HepG2 (cell line): ENCODE results near the gene AQP5. TPM values are rescaled to one million over a fixed set of nuclear protein-coding genes. Genes with fewer than 3 reads are reported as not detected.

ENCODE experiments used
- ATAC-seq: fragments of 200-7000 bp; cut with Tn5 transposase; 3 replicates; pipeline ENCODE4 v1.9.1; 2020; ENCODE audit warnings: mild to moderate bottlenecking, moderate library complexity
- BruUV-seq: library from RNA; stranded (reverse); fragments of 400-500 nt; replicated peaks from 2 replicates; lab custom pipeline; 2021; lab: Mats Ljungman, UMichigan
- CTCF ChIA-PET: fragments of 300-600 bp; formaldehyde crosslinking; extraction: SDS; loops from one replicate; lab custom pipeline; 2021; ENCODE audit warnings: low total read pairs, inconsistent platforms, low intra/inter-chr PET ratio; lab: Yijun Ruan, JAX
- POLR2A ChIA-PET: fragments of 350-600 bp; sonication (Branson Sonifier 250); formaldehyde crosslinking; loops from one replicate; lab custom pipeline; 2020; ENCODE audit warnings: antibody characterized with exemption, inconsistent platforms; lab: Yijun Ruan, JAX
- DNase-seq: peaks from one replicate; pipeline ENCODE4 v3.0.0-alpha.2; 2015; ENCODE audit warnings: low spot score
- FAIRE-seq: peaks from 3 replicates; lab custom pipeline; 2011; peaks lifted over from hg19 to GRCh38; lab: Jason Lieb, UNC
- H2AFZ ChIP-seq: one replicate; pipeline ENCODE4 v1.6.1; 2011; ENCODE audit warnings: low read length, inconsistent platforms
- H3K27ac ChIP-seq: fragments of 300-600 bp; 3 replicates; pipeline ENCODE4 v1.8.0; 2011; ENCODE audit warnings: mixed run types, mild to moderate bottlenecking, mixed read lengths, low read length, inconsistent platforms; ENCODE audit not compliant: insufficient read depth; ENCODE audit errors: extremely low read length
- H3K27me3 ChIP-seq, 2 experiments: fragments of 200-600 bp in 1 of 2; 2 replicates in 1 of 2; 3 replicates in 1 of 2; pipeline versions ENCODE4 v1.6.0 to v1.8.0; 2011; ENCODE audit warnings: low read length in 2 of 2, mild to moderate bottlenecking in 2 of 2, moderate library complexity in 2 of 2, inconsistent platforms in 1 of 2; ENCODE audit not compliant: insufficient read depth in 2 of 2, control insufficient read depth in 1 of 2
- H3K36me3 ChIP-seq, 2 experiments: fragments of 200-600 bp in 1 of 2; replicated peaks in 1 of 2; 2 replicates in 1 of 2; 3 replicates in 1 of 2; pipeline versions ENCODE4 v1.5.1 to v1.8.0; 2011; ENCODE audit warnings: low read length in 2 of 2, inconsistent platforms in 1 of 2; ENCODE audit not compliant: insufficient read depth in 2 of 2, control insufficient read depth in 1 of 2
- H3K4me1 ChIP-seq: 2 replicates; pipeline ENCODE4 v1.5.1; 2012; ENCODE audit warnings: low read length, inconsistent platforms; ENCODE audit not compliant: insufficient read depth
- H3K4me2 ChIP-seq: 2 replicates; pipeline ENCODE4 v1.6.0; 2011; ENCODE audit warnings: low read depth, low read length, inconsistent platforms
- H3K4me3 ChIP-seq, 3 experiments: fragments of 200-600 bp in 1 of 3; sonication (generic), shearing (Covaris generic) in 1 of 3; replicated peaks in 1 of 3; 2 replicates each; pipeline ENCODE4 v1.5.1; 2011 to 2016; ENCODE audit warnings: low read length in 3 of 3, inconsistent platforms in 2 of 3, low read depth in 2 of 3, mild to moderate bottlenecking in 2 of 3, control low read depth in 1 of 3, mixed read lengths in 1 of 3; ENCODE audit not compliant: insufficient read depth in 1 of 3
- H3K79me2 ChIP-seq: one replicate; pipeline ENCODE4 v1.6.1; 2011; ENCODE audit warnings: low read length, inconsistent platforms; ENCODE audit not compliant: insufficient read depth
- H3K9ac ChIP-seq: 2 replicates; pipeline ENCODE4 v1.6.0; 2011; ENCODE audit warnings: mild to moderate bottlenecking, low read depth, low read length, inconsistent platforms; ENCODE audit not compliant: insufficient read depth
- H3K9me3 ChIP-seq: 2 replicates; pipeline ENCODE4 v1.5.1; 2012; ENCODE audit warnings: mild to moderate bottlenecking, low read length
- H4K20me1 ChIP-seq: 2 replicates; pipeline ENCODE4 v1.6.0; 2011; ENCODE audit warnings: inconsistent platforms, mild to moderate bottlenecking, low read length, moderate library complexity; ENCODE audit not compliant: insufficient read depth
- BRF2 ChIP-seq: sonication (generic); formaldehyde crosslinking; IDR thresholded peaks from 2 replicates; pipeline ENCODE4 v1.8.1; 2022; ENCODE audit warnings: mild to moderate bottlenecking, missing genetic modification reagents
- CBX1 ChIP-seq: IDR thresholded peaks from one replicate; pipeline ENCODE4 v1.6.1; 2016; ENCODE audit warnings: antibody characterized with exemption, low read depth
- NBN ChIP-seq: fragments of 450-650 bp; conservative IDR thresholded peaks from 2 replicates; pipeline ENCODE4 v1.6.1; 2017
- POLR2AphosphoS2 ChIP-seq: IDR thresholded peaks from 2 replicates; pipeline ENCODE4 v1.6.1; 2011; ENCODE audit warnings: low read depth, low read length, improper control_type of control experiment
- PREB ChIP-seq: sonication (generic); formaldehyde crosslinking; IDR thresholded peaks from 2 replicates; pipeline ENCODE4 v1.4.0; 2020; ENCODE audit warnings: missing genetic modification reagents
- THRA ChIP-seq: sonication (generic); formaldehyde crosslinking; IDR thresholded peaks from 2 replicates; pipeline ENCODE4 v1.4.0; 2020; ENCODE audit warnings: missing genetic modification reagents, borderline replicate concordance
- U2AF2 ChIP-seq: fragments of 200-400 bp; formaldehyde crosslinking; IDR thresholded peaks from 2 replicates; pipeline ENCODE4 v1.6.1; 2017; ENCODE audit warnings: low read depth, mild to moderate bottlenecking, low read length
- ZBTB25 ChIP-seq: IDR thresholded peaks from 2 replicates; pipeline ENCODE4 v1.6.1; 2018; ENCODE audit warnings: missing genetic modification reagents
- ZFP41 ChIP-seq: sonication (generic); formaldehyde crosslinking; IDR thresholded peaks from 2 replicates; pipeline ENCODE4 v1.4.0; 2020; ENCODE audit warnings: mild to moderate bottlenecking, missing genetic modification reagents, borderline replicate concordance
- ZNF10 ChIP-seq: sonication (generic); formaldehyde crosslinking; IDR thresholded peaks from 2 replicates; pipeline ENCODE4 v1.4.0; 2020; ENCODE audit warnings: mild to moderate bottlenecking, low read depth, missing genetic modification reagents, borderline replicate concordance
- WGBS: methylation state at CpG from one replicate; pipeline ENCODE4 v1.1.6; 2017; ENCODE audit warnings: low lambda C conversion rate; 5-methylcytosine and 5-hydroxymethylcytosine counted together
- in situ Hi-C: cut with HindIII; loops from 2 replicates; pipeline ENCODE4 v1.10.0; 2017; ENCODE audit warnings: low pct_unique_long_range_greater_than_20kb; ENCODE audit not compliant: extremely low pct_ligation_motif_present
- intact Hi-C: fragments of 100-400 bp; cut with micrococcal nuclease; formaldehyde crosslinking; loops from one replicate; pipeline ENCODE4 v1.10.0; 2022; ENCODE audit not compliant: unreplicated experiment
- polyA plus RNA-seq, 8 experiments: library from polyadenylated mRNA; depleted of rRNA in 3 of 8; stranded (reverse) in 7 of 8; unstranded in 1 of 8; fragments of >200 nt; fragmentation: Illumina TruSeq in 4 of 8; extraction: Trizol in 4 of 8; gene quantifications; 2 replicates each; pipeline versions ENCODE4 v1.2.1 to v1.2.3, GENCODE V29; 2011 to 2016; ENCODE audit warnings: low read depth in 4 of 8, missing spikeins in 1 of 8, mixed read lengths in 1 of 8; ENCODE audit not compliant: insufficient read depth in 1 of 8
- total RNA-seq, 5 experiments: library from RNA; depleted of rRNA; stranded (reverse); fragments of >200 nt; fragmentation: Illumina TruSeq; extraction: Trizol; gene quantifications; 2 replicates each; pipeline ENCODE4 v1.2.3, GENCODE V29; 2016; ENCODE audit warnings: low read depth in 1 of 5

AQP5 gene
- total and polyA plus RNA-seq, 2 of the 13 experiments (the other 11 are each of a cell fraction or from before 2014, with no cell fraction given) = not detected

GRCh38 chr12:49933796-49934195 lies 27.9 kb upstream of the AQP5 start:
- in situ Hi-C loops (no loop called here), intact Hi-C loops (no loop called here)
- FAIRE-seq (no peak), ATAC-seq (no peak), DNase-seq (no peak)
- no peaks in the 10 kb centered on the region for H3K9me3 ChIP-seq
- POLR2A ChIA-PET = no interaction called here
- H3K36me3 ChIP-seq = no peaks in the 10 kb centered on the region
- H3K4me1 ChIP-seq = no peaks in the 10 kb centered on the region
- BruUV-seq = no TSS peak
- H3K9ac ChIP-seq = no peak overlapping the region
- no peak for TF ChIP-seq THRA (CRISPR knock-in tag)
- TF ChIP-seq ZFP41 (CRISPR knock-in tag) = no peak
- TF ChIP-seq NBN = no peak
- H4K20me1 ChIP-seq = no peaks in the 10 kb centered on the region
- CTCF ChIA-PET = no interaction called here
- no peak overlapping the region for H2AFZ ChIP-seq
- H3K4me2 ChIP-seq = no peak overlapping the region
- H3K4me3 ChIP-seq = no peak overlapping the region
- WGBS = 45% methylated on average over 5 of the region's 5 CpGs
- no peaks in the 10 kb centered on the region for H3K79me2 ChIP-seq
- no peak overlapping the region for H3K27ac ChIP-seq
- peaks cover 0 to 4% of the 10 kb centered on the region in 2 experiments; a peak in 1 of 5 replicates for H3K27me3 ChIP-seq

- FAIRE-seq (no peak), DNase-seq (no peak), ATAC-seq (no peak)
- Histone ChIP-seq H4K20me1 (no peaks in the 10 kb centered on the region), H3K4me2 (no peak overlapping the region), H3K27me3 (peaks cover 0 to 4% of the 10 kb centered on the region in 2 experiments; a peak in 1 of 5 replicates), H3K4me3 (no peak overlapping the region), H3K9me3 (no peaks in the 10 kb centered on the region), H3K9ac (no peak overlapping the region), H3K79me2 (no peaks in the 10 kb centered on the region), H3K4me1 (peaks cover 2% of the 10 kb centered on the region), H3K36me3 (no peaks in the 10 kb centered on the region), H3K27ac (no peak overlapping the region), H2AFZ (no peak overlapping the region)
- in situ Hi-C loops (no loop called here), intact Hi-C loops (no loop called here)
- POLR2A ChIA-PET = no interaction called here
- no TSS peak for BruUV-seq
- CTCF ChIA-PET = no interaction called here
- no peak for TF ChIP-seq CBX1
- no peak for TF ChIP-seq PREB (CRISPR knock-in tag)
- no peak for TF ChIP-seq U2AF2
- no peak for TF ChIP-seq POLR2AphosphoS2
- no peak for TF ChIP-seq ZBTB25 (CRISPR knock-in tag)
- no peak for TF ChIP-seq ZNF10
- TF ChIP-seq BRF2 = no peak
- 76% methylated on average over 3 of the region's 3 CpGs for WGBS
Measured at GRCh38 chr12:49934505-49934904, 27.2 kb upstream of the AQP5 start.
